Measurements from ENCODE around the gene ZFYVE27.

DNA sequence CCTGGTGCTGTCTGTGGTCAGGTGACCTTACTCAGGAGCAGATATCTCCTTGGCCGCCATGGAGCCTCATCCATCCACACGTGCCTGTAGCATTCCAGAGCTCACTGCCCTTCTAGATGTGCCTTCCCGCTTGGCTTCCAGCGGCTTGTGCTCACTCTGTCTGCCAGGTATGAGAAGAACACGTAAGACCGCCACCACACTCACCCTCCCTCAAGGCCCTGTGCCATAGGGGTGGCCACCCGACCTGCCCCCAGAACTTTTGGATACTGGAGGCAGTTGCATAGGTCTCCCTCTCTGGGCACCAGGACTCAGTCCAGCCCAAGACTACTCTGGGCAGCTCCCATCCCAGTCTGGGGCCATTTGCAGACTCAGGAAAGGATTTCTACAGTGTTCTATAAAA is 19.3 kb upstream of the ZFYVE27 start:
- TF ChIP-seq, protein P1, sequence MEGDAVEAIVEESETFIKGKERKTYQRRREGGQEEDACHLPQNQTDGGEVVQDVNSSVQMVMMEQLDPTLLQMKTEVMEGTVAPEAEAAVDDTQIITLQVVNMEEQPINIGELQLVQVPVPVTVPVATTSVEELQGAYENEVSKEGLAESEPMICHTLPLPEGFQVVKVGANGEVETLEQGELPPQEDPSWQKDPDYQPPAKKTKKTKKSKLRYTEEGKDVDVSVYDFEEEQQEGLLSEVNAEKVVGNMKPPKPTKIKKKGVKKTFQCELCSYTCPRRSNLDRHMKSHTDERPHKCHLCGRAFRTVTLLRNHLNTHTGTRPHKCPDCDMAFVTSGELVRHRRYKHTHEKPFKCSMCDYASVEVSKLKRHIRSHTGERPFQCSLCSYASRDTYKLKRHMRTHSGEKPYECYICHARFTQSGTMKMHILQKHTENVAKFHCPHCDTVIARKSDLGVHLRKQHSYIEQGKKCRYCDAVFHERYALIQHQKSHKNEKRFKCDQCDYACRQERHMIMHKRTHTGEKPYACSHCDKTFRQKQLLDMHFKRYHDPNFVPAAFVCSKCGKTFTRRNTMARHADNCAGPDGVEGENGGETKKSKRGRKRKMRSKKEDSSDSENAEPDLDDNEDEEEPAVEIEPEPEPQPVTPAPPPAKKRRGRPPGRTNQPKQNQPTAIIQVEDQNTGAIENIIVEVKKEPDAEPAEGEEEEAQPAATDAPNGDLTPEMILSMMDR (IDR thresholded peaks at IDR 0.05) = no peak
- TF ChIP-seq EZH2 (IDR thresholded peaks at IDR 0.05) = no peak
- TF ChIP-seq EZH2phosphoT487 (IDR thresholded peaks at IDR 0.05) = no peak

Measured in neural progenitor cell (in vitro differentiated cells).